Measurements from ENCODE around the gene PADI4.
A peak's percentile ranks its signal among the peaks of the same experiment; 100 is the strongest.
"Not testable (repeated sequence)": the region's sequence is repeated elsewhere in the genome, so short reads cannot be mapped to it uniquely, and the experiment has no call there.

The PADI4 gene

DNA sequence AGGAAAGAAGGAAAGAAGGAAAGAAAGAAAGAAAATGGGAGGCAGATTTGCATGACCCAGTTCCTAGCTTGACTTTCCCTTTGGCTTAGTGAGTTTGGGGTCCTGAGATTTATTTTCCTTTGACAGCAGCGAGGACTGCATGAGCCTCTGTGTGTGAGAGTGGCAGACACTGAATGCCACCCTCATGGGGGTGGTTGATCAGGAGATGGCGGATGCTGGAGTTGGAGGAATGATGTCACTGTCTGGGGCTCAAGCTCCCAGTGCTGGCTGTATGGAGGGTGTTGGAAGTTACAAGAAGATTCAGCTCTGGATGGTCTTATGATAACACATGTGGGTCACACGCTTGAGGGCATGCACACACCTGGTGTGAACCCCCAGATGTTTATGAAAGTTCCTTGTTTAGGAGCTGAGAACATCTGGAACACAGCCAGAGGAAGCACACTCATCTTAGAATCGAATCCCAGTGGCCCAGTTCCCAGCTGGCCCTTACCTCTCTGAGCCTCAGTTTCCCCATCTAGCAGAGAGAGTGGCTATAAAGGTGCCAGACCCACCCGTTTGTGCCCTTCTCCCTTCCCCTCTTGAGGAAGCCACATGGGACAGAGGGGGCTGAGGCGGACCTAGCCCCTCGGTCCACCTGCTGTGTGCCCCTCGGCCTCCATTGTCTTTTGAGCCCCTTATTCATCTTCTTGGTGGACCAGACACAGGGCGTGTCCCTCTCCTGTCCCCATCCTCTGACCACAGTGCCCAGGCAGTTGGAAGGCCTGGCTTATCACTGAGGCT is 5.7 kb downstream of the PADI4 start:
- DNase-seq (ENCODE audit: low read depth in 3 of 3, low spot score in 1 of 3), result no peak

DNA sequence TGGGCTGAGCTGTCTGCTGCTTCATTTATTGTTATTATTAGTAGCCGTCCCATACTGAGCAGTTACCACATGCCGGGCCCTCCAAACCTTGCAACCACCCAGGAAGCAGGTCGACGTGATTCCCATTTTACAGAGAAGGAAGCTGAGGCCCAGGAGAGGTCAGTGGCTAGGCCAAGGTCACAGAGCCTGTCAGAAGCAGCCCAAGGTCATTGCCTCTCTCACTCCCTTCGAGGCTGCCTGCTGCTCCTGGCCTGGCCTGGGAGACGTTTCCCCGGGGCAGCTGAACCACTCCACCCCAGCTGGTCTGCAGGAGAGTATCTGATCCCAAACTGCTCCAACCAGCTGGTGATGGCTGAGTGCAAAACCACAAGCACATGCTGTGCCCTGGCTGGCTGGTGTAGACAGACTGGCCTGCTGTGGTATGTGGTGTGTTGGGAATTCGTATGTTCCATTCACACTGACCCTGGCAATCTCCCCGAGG is 6.5 kb downstream of the PADI4 start:
- no peak for DNase-seq (ENCODE audit: low read depth in 3 of 3, low spot score in 1 of 3)

DNA sequence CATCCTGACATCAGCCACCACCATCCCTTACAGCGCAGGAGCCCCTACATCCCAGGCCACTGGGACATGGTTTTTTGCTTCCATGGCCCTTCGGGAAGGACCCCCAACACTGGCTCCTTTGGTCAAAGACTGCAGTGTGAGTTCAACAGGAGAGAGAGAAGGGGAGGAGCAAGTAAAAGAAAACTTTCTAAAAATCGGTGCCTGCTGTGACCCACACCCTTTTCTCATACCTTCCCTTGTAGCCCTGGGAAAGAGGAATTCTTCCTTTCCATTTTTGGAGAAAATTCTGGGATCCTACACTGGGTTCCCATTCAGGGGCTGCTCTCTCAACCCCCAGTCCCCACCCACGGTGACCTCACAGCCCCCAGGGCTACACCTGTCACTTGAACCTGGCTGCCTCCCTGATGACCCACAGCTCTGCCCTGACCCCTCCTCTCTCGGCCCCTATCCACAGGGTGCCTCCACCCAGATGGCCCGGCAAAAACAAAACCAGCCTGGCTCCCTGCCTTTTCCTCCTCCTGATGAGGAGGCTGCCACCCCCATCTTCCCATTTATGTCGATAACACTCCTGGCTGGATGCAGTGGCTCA is 7.6 kb downstream of the PADI4 start:
- no peak for DNase-seq (ENCODE audit: low read depth in 3 of 3, low spot score in 1 of 3)

DNA sequence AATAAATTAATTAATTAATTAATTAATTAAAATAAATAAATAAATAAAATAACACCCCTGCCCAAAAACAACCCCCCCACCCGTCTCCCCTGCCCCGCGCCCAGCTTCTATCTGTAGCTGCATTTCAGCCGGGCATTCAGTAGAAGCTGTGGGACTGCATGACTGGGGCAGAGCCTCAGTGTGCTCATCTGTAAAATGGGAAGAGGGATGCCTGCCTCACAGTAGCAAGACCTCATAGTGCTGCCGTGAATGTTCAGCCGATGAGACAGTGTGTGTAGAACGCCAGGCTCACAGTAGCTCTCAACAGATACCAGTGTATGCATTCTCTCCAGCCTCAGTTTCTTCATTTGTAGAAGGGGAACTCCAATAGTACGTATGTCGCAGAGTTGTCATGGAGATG is 8.7 kb downstream of the PADI4 start:
- DNase-seq (ENCODE audit: low read depth in 3 of 3, low spot score in 1 of 3), result no peak

DNA sequence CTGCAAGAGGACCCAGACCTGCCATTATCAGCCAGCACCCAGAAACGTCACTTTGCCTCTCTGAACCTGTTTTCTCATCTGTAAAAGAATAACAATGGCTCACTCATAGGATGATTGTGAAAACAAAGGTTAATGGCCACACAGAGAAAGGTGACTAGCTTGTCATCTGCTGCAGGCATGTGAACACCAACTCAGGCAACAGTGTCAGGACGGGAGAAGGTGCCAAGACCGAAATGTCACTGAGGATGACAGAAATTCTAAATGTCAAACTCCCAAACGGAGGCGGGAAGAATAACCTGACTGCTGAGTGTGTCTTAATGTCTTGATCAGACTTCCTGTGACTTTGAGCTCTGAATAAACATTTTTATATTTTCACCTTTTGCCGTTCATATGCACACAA is 10.3 kb downstream of the PADI4 start:
- no peak for DNase-seq (ENCODE audit: low read depth in 3 of 3, low spot score in 1 of 3)

DNA sequence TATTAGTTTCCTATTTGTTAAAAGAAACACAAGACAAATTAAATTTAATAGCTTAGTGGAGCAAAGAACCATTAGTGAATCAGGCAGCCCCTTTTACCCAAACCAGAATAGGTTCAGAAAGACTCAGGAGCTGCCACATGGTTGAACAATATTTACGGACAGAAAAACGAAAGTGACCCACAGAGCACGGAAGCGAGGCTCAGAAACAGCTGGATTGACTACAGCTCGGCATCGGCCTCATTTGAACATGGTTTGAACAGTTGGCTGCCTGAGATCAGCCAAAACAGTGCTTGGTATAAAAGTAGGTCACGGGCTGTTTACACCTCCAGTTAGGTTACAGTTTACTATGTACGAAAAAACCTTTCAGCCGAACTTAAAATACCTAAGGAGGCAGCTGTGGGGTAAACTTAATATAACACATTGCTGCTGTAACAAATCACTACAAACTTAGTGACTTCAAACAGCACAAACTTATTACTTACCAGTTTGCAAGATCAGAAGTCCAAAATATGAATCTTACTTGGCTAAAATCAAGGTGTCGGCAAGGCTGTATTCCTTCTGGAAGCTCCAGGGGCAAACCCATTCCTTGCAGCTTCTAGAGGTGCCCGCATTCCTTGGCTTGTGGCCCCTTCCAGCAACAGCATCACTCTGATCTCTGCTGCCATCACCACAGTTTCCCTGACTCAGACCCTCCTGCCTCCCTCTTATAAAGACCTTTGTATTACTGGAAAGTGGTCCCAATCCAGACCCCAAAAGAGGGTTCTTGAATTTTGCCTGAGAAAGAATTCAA is 11.8 kb downstream of the PADI4 start:
- DNase-seq (ENCODE audit: low read depth in 3 of 3, low spot score in 1 of 3), result no peak

DNA sequence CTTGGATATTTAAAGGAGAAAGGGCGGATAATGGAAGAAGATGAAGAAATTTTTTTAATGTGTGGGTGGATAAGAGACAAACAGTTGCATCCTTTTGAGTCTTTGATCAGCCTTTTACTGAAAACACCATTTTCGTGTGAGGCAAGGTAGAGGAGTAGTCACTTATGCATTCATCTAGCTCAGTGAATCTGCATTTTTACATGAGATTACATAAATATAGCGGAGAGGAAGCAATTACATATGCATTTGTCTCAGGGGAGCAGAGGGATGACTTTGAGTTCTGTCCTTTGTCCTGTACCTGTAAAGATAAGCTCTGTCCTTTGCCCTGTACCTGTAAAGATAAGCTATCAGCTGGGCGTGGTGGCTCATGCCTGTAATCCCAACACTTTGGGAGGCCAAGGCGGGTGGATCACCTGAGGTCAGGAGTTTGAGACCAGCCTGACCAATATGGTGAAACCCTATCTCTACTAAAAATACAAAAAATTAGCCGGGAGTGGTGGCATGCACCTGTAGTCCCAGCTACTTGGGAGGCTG is 13.9 kb downstream of the PADI4 start:
- DNase-seq (ENCODE audit: low read depth in 3 of 3, low spot score in 1 of 3), result not testable (repeated sequence)

DNA sequence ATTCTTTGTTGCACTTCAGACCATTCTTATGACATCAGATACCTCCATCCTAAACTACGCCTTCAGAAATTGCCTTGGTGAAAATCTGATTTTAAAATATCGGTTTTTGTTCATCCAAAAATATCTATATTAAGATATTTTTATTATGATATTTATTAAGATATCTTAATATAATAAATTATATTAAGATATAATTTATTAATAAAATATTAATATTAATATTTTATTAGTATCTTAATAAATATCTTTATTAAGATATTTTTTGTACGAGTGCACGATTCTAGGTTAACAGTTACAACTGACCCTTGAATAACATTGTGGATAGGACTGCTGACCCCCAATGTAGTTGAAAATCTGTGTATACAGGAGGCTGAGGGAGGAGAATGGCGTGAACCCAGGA is 20.9 kb downstream of the PADI4 start:
- no peak for DNase-seq (ENCODE audit: low read depth in 3 of 3, low spot score in 1 of 3)

DNA sequence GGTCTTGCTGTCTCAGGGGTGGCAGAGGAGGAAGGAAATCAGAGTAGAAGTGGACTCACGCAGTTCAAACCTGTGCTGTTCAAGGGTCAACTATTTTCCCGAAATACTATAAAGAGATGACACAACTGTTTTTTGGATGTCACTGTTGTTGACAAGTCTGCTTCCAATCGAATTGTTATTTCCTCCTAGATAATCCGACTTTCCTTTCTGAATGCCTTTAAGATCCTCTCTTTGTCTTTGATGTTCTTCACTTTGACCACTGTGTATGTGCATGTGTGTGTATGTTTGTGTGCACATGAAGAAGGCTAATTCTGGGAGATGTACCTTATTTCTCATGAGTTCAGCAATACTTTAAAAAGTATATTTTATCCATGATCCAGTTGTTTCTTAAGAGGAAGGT is 21.6 kb downstream of the PADI4 start:
- no peak for DNase-seq (ENCODE audit: low read depth in 3 of 3, low spot score in 1 of 3)

DNA sequence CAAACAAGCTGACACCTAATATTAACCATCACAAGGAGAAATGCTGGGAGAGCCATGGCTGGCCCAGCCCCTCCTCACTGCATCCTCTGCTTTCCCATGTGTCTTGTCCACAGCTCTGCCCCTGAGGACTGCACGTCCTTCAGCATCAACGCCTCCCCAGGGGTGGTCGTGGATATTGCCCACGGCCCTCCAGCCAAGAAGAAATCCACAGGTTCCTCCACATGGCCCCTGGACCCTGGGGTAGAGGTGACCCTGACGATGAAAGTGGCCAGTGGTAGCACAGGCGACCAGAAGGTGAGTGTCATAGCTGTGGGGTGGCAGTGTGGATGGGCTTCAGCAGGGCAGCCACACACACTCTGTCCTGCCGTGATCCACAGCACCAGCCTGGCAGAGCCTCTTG is 22.9 kb downstream of the PADI4 start:
- no peak for DNase-seq (ENCODE audit: low read depth in 3 of 3, low spot score in 1 of 3)

DNA sequence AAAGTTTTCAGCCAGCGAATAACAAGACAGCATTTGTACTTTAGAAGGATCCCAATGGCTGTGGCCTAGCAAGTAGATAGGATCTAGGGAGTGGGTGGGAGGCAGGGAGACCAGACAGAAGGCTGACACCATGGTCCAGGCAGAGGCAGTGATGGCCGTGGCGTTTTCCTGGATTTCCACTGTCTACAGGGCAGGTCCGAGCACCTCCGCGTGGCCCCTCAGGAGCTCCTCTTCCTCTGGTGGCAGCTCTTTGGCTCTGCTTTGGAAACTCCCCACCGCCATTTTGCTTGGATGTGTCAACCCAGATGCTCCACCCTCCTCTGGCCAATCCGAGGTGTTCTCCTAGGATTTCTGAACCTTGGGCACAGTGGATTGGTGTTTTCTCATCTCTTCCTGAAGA is 25.1 kb downstream of the PADI4 start:
- DNase-seq (ENCODE audit: low read depth in 3 of 3, low spot score in 1 of 3), result no peak

DNA sequence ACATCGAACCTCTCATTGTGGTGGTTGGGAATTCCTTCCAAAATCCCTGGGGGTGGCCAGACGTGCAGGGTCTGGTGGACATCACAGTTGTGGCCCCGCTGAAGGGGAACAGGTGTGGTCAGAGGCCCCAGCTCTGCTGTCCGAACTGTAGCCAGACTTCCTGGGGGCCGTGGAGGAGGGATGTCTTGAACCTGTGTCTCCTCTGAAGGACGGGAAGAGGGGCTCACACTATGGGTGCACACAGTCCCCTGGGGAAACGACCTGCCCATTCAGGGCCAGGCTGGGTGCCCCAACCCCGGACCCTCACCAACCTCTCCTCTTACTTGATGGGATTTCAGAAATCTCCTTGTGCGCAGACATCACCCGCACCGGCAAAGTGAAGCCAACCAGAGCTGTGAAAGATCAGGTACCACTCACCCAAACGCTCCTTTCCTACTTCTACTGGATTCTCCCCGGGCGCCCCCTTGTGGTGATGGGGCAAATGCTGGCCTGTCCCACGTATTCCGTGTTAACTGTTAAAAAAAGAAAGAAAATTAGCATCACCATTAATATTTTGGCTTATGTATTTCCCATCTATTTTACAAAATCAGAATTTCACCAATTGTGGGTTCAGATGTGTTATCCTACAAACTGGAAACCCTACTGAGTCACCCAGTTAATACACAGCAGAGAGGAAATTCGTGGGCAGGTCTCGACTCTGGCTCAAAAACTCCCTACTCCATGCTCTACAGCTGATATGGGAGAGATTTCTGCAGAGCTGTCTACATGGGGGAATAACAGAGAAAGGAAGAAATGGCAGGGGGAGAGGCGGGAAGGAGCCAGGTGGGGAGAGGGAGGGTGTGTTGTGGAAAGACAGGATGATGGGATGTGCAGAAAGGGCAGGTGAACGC is 28.1 kb downstream of the PADI4 start:
- DNase-seq (ENCODE audit: low read depth in 3 of 3, low spot score in 1 of 3), result peak; percentile 5 to 64 (median 11)

DNA sequence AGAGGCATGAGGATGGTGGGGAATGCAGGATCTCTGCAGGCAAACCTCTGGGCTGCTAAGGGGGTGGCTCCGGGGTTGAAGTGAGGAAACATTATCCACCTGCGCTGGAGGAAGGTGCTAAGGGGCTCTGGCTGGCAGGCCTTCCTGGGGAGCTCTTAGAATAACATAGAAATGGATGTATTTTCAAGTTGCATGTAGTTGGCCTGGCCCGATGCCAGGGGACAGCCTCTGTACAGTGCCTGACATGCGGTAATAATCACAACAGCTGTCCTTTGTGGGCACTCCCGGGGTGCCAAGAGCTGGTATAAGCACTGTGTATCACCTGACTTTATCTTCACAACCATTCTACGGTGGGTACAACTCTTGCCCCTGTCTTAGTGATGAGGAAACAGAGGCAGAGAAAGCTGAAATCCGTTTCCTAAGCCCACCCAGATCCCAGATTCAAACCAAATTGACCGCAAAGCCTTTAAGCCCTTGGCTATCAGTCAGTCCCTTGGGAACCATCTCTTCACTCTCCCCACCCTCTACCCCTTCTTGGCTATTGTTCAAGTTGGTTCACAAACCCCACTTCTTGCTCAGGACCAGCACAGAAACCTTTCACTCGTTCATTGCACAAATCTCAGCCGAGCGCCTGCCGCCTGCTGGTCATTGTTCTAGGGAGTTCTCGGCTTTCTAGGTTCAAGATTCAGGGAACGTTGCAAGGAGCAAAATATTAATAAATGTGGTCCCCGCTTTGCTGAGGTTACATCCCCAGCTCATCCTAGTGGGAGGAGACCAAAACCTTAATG is 30.9 kb downstream of the PADI4 start:
- no peak for DNase-seq (ENCODE audit: low read depth in 3 of 3, low spot score in 1 of 3)

DNA sequence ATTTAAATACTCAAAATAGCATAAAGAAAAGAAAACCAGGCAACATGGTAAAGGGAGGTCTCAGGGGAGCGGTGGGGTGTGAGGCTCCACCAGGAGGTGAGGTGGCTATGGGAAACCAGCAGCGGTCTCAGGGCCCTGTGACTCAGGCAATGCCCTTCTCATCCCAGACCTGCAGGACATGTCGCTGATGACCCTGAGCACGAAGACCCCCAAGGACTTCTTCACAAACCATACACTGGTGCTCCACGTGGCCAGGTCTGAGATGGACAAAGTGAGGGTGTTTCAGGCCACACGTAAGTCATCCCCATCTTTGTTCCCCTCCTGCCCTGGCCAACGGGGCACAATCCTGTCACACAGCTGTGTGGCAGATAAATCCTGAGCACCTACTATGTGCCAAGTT is 31.5 kb downstream of the PADI4 start:
- no peak for DNase-seq (ENCODE audit: low read depth in 3 of 3, low spot score in 1 of 3)

DNA sequence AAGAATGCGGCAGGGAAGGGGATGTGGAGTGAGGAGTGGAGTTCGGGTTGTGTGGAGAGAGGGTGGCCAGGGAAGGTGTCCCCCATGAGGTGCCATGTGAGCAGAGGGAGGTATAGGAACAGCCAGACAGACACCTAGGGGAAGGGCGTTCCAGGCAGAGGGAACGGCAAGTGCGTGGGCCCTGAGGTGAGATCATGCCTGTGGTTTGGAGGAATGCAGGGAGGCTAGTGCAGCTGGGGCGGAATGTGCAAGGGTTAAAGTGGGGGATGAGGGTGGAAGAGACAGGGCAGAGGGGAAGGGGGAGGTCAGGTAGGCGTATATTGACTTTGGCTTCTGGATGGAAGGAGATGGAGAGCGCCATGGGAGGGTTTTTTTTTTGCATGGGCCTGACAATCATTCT is 32.4 kb downstream of the PADI4 start:
- no peak for DNase-seq (ENCODE audit: low read depth in 3 of 3, low spot score in 1 of 3)

DNA sequence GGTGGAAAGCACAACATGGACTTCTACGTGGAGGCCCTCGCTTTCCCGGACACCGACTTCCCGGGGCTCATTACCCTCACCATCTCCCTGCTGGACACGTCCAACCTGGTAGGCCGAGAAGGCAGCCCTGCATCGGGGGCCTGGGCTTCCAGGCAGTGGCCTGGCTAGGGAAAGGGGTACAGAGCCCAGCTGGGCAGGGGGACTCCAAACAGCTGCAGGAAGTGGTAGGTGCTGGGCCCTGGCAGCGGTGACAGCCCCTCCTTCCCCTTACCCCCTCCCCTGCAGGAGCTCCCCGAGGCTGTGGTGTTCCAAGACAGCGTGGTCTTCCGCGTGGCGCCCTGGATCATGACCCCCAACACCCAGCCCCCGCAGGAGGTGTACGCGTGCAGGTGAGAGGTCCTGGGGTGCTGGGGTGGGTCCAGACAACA is 34.0 kb downstream of the PADI4 start:
- no peak for DNase-seq (ENCODE audit: low read depth in 3 of 3, low spot score in 1 of 3)

DNA sequence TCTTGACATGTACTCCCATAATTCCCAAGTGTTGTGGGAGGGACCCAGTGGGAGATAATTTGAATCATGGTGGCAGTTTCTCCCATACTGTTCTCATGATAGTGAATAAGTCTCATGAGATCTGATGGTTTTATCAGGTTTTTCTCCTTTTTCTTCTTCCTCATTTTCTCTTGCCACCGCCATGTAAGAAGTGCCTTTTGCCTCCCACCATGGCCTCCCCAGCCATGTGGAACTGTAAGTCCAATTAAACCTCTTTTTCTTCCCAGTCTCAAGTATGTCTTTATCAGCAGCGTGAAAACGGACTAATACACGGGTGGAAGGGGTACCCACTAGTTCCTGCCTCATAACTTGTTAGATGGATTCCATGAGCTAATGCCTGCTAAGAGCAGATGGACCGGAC is 37.5 kb downstream of the PADI4 start:
- DNase-seq (ENCODE audit: low read depth in 3 of 3, low spot score in 1 of 3), result not testable (repeated sequence)

DNA sequence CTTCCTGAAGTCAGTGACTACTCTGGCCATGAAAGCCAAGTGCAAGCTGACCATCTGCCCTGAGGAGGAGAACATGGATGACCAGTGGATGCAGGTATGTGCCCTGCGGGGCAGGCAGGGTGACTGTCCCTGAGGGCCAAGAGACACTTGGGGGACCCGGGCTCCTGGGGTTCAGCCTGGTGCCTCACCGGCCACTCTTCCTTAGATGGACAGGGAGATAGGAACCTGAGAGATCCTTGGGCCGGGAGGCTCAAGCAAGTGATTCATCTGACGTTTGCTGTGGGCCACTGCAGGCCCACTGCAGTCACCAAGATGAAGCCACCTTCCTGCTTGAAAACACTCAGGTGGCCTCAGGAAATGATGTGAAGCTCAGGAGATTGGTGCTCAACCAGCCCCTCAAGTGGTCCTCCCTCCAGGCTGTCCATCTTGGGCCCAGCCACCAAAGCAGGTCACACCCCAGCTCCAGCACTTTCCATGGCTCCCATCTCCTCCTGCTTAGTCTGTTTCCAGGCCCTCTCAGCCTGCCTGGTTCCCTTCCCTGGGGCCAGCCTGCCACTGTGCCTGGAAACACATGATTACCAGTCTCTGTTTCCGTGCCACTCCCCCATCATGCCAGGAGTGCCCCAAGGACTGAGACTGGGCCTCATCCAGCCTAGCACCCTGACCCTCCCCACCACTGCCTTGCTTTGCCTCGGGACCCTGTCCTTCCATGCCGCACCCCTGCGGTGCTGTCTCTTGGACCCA is 38.2 kb downstream of the PADI4 start:
- DNase-seq (ENCODE audit: low read depth in 3 of 3, low spot score in 1 of 3), result no peak
